HG02759 (cell line): ENCODE data around the gene NPTX1.

ENCODE experiments used
- ATAC-seq: cut with Tn5 transposase; IDR thresholded peaks from one replicate; pipeline ENCODE4 v1.9.1; 2021; ENCODE audit warnings: mild to moderate bottlenecking, moderate library complexity; ENCODE audit not compliant: unreplicated experiment

NPTX1 gene

GRCh38 chr17:80445007-80445725, 31.2 kb downstream of the NPTX1 start:
- ATAC-seq: no peak

- ATAC-seq: no peak
Measured at GRCh38 chr17:80444644-80444979, 31.8 kb downstream of the NPTX1 start.

GRCh38 chr17:80443916-80444643, 32.3 kb downstream of the NPTX1 start:
- ATAC-seq: no peak

GRCh38 chr17:80443498-80443897, 32.9 kb downstream of the NPTX1 start:
- no peak for ATAC-seq

- no peak for ATAC-seq
Measured at GRCh38 chr17:80442764-80443163, 33.6 kb downstream of the NPTX1 start.

- no peak for ATAC-seq
Measured at GRCh38 chr17:80442323-80442659, 34.1 kb downstream of the NPTX1 start.

- ATAC-seq: no peak
Measured at GRCh38 chr17:80441598-80442322, 34.6 kb downstream of the NPTX1 start.

- no peak for ATAC-seq
Measured at GRCh38 chr17:80441133-80441578, 35.3 kb downstream of the NPTX1 start.

- ATAC-seq: no peak
Measured at GRCh38 chr17:80439499-80439898, 36.9 kb downstream of the NPTX1 start.

- ATAC-seq: no peak
Measured at GRCh38 chr17:80438806-80439205, 37.6 kb downstream of the NPTX1 start.

GRCh38 chr17:80437532-80437931, 38.9 kb downstream of the NPTX1 start:
- no peak for ATAC-seq

- no peak for ATAC-seq
Measured at GRCh38 chr17:80433916-80434666, 42.3 kb downstream of the NPTX1 start.

GRCh38 chr17:80432961-80433550, 43.4 kb downstream of the NPTX1 start:
- no peak for ATAC-seq

- ATAC-seq: no peak
Measured at GRCh38 chr17:80432350-80432955, 44.0 kb downstream of the NPTX1 start.

GRCh38 chr17:80431246-80432195, 44.9 kb downstream of the NPTX1 start:
- no peak for ATAC-seq

GRCh38 chr17:80430446-80431245, 45.8 kb downstream of the NPTX1 start:
- ATAC-seq: no peak

GRCh38 chr17:80429356-80430275, 46.8 kb downstream of the NPTX1 start:
- no peak for ATAC-seq
